ENCODE results near the gene YY1. TPM values are rescaled to one million over a fixed set of nuclear protein-coding genes. Genes with fewer than 3 reads are reported as not detected.

YY1 gene
- total and polyA plus RNA-seq, 9 of the 15 experiments (the other 6 are each of a cell fraction or from before 2014, with no cell fraction given) = 20.8 to 74.2 (median 46.7) TPM

- TF ChIP-seq ZBTB40 (IDR thresholded peaks at IDR 0.05) (peak; percentile 28; the same call in 1 of the 2 replicates), ZBTB40 (CRISPR knock-in tag; IDR thresholded peaks at IDR 0.05) (no peak), ARNT (IDR thresholded peaks at IDR 0.05) (0 out of 4 replicates have a peak, but pooled peaks of 1 of the 2 experiments have one; percentile 30), ZSCAN32 (CRISPR knock-in tag; IDR thresholded peaks at IDR 0.05) (no peak), ERF (CRISPR knock-in tag; IDR thresholded peaks at IDR 0.05) (peak; percentile 32; the same call in 1 of the 2 replicates), DPF2 (IDR thresholded peaks at IDR 0.05) (peak; percentile 68), YBX1 (IDR thresholded peaks at IDR 0.05) (no peak), ZNF253 (CRISPR knock-in tag; conservative IDR thresholded peaks at IDR 0.05) (no peak), ZNF12 (CRISPR knock-in tag; IDR thresholded peaks at IDR 0.05) (no peak), FOSL1 (tag; conservative IDR thresholded peaks at IDR 0.05) (no peak), CBX5 (IDR thresholded peaks at IDR 0.05; ENCODE audit: borderline replicate concordance, low read depth) (no peak), ZNF354B (CRISPR knock-in tag; IDR thresholded peaks at IDR 0.05) (no peak), ZNF778 (CRISPR knock-in tag; IDR thresholded peaks at IDR 0.05) (no peak), BCOR (IDR thresholded peaks at IDR 0.05) (0 out of 2 replicates have a peak, but pooled peaks have one; percentile 13), XRCC5 (IDR thresholded peaks at IDR 0.05; ENCODE audit: low read depth, low read length) (no peak), HBP1 (CRISPR knock-in tag; IDR thresholded peaks at IDR 0.05) (0 out of 2 replicates have a peak, but pooled peaks have one; percentile 36), SRSF7 (optimal IDR thresholded peaks at IDR 0.05; ENCODE audit: low read depth, low read length) (no peak), MEIS2 (IDR thresholded peaks at IDR 0.05; ENCODE audit: partially characterized antibody) (peak; percentile 72)
Measured at GRCh38 chr14:100223332-100224201, 15.4 kb upstream of the YY1 start (continued).
